Measurements from ENCODE around the gene CAMK2B.

The CAMK2B gene

GRCh38 chr7:44251881-44252280 lies 73.5 kb downstream of the CAMK2B start:
- no peak for DNase-seq

- no peak for DNase-seq
These were observed 74.1 kb downstream of the CAMK2B start for GRCh38 chr7:44251269-44251668.

GRCh38 chr7:44249639-44250234 lies 75.7 kb downstream of the CAMK2B start:
- DNase-seq = no peak

- no peak for DNase-seq
These were observed 77.3 kb downstream of the CAMK2B start for GRCh38 chr7:44247868-44248651.

- no peak for DNase-seq
These were observed 78.8 kb downstream of the CAMK2B start for GRCh38 chr7:44246396-44247113.

GRCh38 chr7:44244282-44244681 lies 81.1 kb downstream of the CAMK2B start:
- peak in 1 of 2 experiments; percentile 2 for DNase-seq

- DNase-seq = no peak
These were observed 83.3 kb downstream of the CAMK2B start for GRCh38 chr7:44242091-44242490.

GRCh38 chr7:44240983-44241510 lies 84.3 kb downstream of the CAMK2B start:
- peak; percentile 77 to 79 for DNase-seq

GRCh38 chr7:44240376-44240775 lies 85.0 kb downstream of the CAMK2B start:
- DNase-seq = no peak

GRCh38 chr7:44239361-44239760 lies 86.0 kb downstream of the CAMK2B start:
- no peak for DNase-seq

- DNase-seq = no peak
These were observed 87.2 kb downstream of the CAMK2B start for GRCh38 chr7:44238116-44238695.

- no peak for DNase-seq
These were observed 87.7 kb downstream of the CAMK2B start for GRCh38 chr7:44237696-44238095.

GRCh38 chr7:44236333-44236728 lies 89.1 kb downstream of the CAMK2B start:
- DNase-seq = no peak

GRCh38 chr7:44235582-44236332 lies 89.6 kb downstream of the CAMK2B start:
- no peak for DNase-seq

- no peak for DNase-seq
These were observed 90.3 kb downstream of the CAMK2B start for GRCh38 chr7:44235066-44235465.

GRCh38 chr7:44232901-44233715 lies 92.3 kb downstream of the CAMK2B start:
- DNase-seq = no peak

GRCh38 chr7:44232396-44232795 lies 93.0 kb downstream of the CAMK2B start:
- DNase-seq = no peak

- no peak for DNase-seq
These were observed 94.3 kb downstream of the CAMK2B start for GRCh38 chr7:44231088-44231487.

GRCh38 chr7:44230286-44230685 lies 95.1 kb downstream of the CAMK2B start:
- DNase-seq = no peak

- no peak for DNase-seq
These were observed 95.8 kb downstream of the CAMK2B start for GRCh38 chr7:44229546-44230105.

All from AML-193 (cell line).